Thoracic aorta (tissue), 2 donors: ENCODE results near the gene ARID1B. TPM values are rescaled to one million over a fixed set of nuclear protein-coding genes. Genes with fewer than 3 reads are reported as not detected.

ENCODE experiments used
- ATAC-seq: fragments of 150-250 bp; one replicate; pipeline ENCODE4 v1.8.0; 2017; ENCODE audit warnings: low read depth; ENCODE audit not compliant: insufficient number of reproducible peaks, low FRiP score
- DNase-seq: peaks from one replicate; pipeline ENCODE4 v3.0.0-alpha.2; 2020; ENCODE audit warnings: low spot score
- H3K27ac ChIP-seq, 2 donors: fragments of 200-600 bp; sonication (generic); 1 replicate in 1 of 2; 2 replicates in 1 of 2; pipeline ENCODE4 v1.5.1; 2016; ENCODE audit warnings: mild to moderate bottlenecking in 2 of 2, moderate library complexity in 2 of 2
- H3K27me3 ChIP-seq: fragments of 200-600 bp; sonication (generic); replicated peaks from 2 replicates; pipeline ENCODE4 v1.6.0; 2016; ENCODE audit warnings: mild to moderate bottlenecking; ENCODE audit not compliant: insufficient read depth
- H3K36me3 ChIP-seq: fragments of 200-600 bp; sonication (generic); one replicate; pipeline ENCODE4 v1.5.1; 2016
- H3K4me1 ChIP-seq, 2 donors: fragments of 200-600 bp; sonication (generic); 1 replicate in 1 of 2; 2 replicates in 1 of 2; pipeline versions ENCODE4 v1.5.1 to v1.6.0; 2016; ENCODE audit warnings: low read depth in 2 of 2, mild to moderate bottlenecking in 1 of 2; ENCODE audit not compliant: control insufficient read depth in 1 of 2
- H3K4me3 ChIP-seq: fragments of 200-600 bp; sonication (generic); 2 replicates; pipeline ENCODE4 v1.5.1; 2016; ENCODE audit warnings: mild to moderate bottlenecking
- H3K9me3 ChIP-seq: fragments of 200-600 bp; sonication (generic); 2 replicates; pipeline ENCODE4 v1.5.1; 2016
- CTCF ChIP-seq: fragments of 200-600 bp; sonication (generic); IDR thresholded peaks from one replicate; pipeline ENCODE4 v1.5.1; 2019; ENCODE audit warnings: antibody characterized with exemption
- total RNA-seq, 2 donors: library from RNA; depleted of rRNA; stranded (reverse); fragments of >200 nt; gene quantifications; one replicate each; pipeline versions ENCODE4 v1.1.0 to v1.2.3, GENCODE V29; 2016

The ARID1B gene
- total RNA-seq, 2 donors from 2014 or later: 120 to 158 TPM

GRCh38 chr6:157135691-157136090 lies 358.5 kb downstream of the ARID1B start:
- Histone ChIP-seq H3K36me3 (peaks cover 5% of the 10 kb centered on the region), H3K4me3 (no peak overlapping the region), H3K27me3 (no peaks in the 10 kb centered on the region), H3K4me1 (peaks cover 5 to 19% of the 10 kb centered on the region in 2 donors), H3K27ac (peak overlapping the region in 1 of 2 donors; percentile 14), H3K9me3 (no peaks in the 10 kb centered on the region)
- DNase-seq: no peak
- no peak for ATAC-seq
- TF ChIP-seq CTCF: no peak

- Histone ChIP-seq H3K27me3 (no peaks in the 10 kb centered on the region), H3K4me3 (no peak overlapping the region), H3K36me3 (peaks cover 5% of the 10 kb centered on the region), H3K27ac (no peak overlapping the region), H3K9me3 (no peaks in the 10 kb centered on the region), H3K4me1 (peaks cover 5 to 19% of the 10 kb centered on the region in 2 donors)
- DNase-seq (no peak), ATAC-seq (no peak)
- no peak for TF ChIP-seq CTCF
Observed at GRCh38 chr6:157137501-157137900, 360.3 kb downstream of the ARID1B start.

GRCh38 chr6:157139054-157139708 lies 362.0 kb downstream of the ARID1B start:
- no peak overlapping the region for H3K27ac ChIP-seq
- H3K27me3 ChIP-seq: no peaks in the 10 kb centered on the region
- no peak overlapping the region for H3K4me3 ChIP-seq
- no peak for TF ChIP-seq CTCF
- H3K36me3 ChIP-seq: peaks cover 3% of the 10 kb centered on the region
- no peaks in the 10 kb centered on the region for H3K9me3 ChIP-seq
- DNase-seq: no peak
- peaks cover 11 to 29% of the 10 kb centered on the region in 2 donors for H3K4me1 ChIP-seq
- ATAC-seq: no peak

GRCh38 chr6:157143171-157143889 lies 366.2 kb downstream of the ARID1B start:
- TF ChIP-seq CTCF: no peak
- H3K4me3 ChIP-seq: peak overlapping the region; percentile 43
- ATAC-seq: peak; percentile 45
- H3K36me3 ChIP-seq: peaks cover 3% of the 10 kb centered on the region
- H3K27me3 ChIP-seq: no peaks in the 10 kb centered on the region
- H3K4me1 ChIP-seq: peaks cover 22 to 48% of the 10 kb centered on the region in 2 donors
- no peaks in the 10 kb centered on the region for H3K9me3 ChIP-seq
- peak overlapping the region; percentile 53 to 64 for H3K27ac ChIP-seq
- peak; percentile 81 for DNase-seq
